Upper lobe of right lung (tissue), 1 donor: ENCODE results near the gene APPBP2. TPM values are rescaled to one million over a fixed set of nuclear protein-coding genes. Genes with fewer than 3 reads are reported as not detected.

Source experiments
- ATAC-seq: fragments of 200-7000 bp; cut with Tn5 transposase; one replicate; pipeline ENCODE4 v1.9.1; 2020; ENCODE audit warnings: mild to moderate bottlenecking, moderate library complexity
- DNase-seq: peaks from one replicate; pipeline ENCODE4 v3.0.0-alpha.2; 2020
- H3K27ac ChIP-seq: fragments of 200-600 bp; one replicate; pipeline ENCODE4 v1.8.0; 2022
- H3K27me3 ChIP-seq: fragments of 200-600 bp; one replicate; pipeline ENCODE4 v1.8.0; 2022; ENCODE audit warnings: mild to moderate bottlenecking
- H3K36me3 ChIP-seq: fragments of 200-600 bp; one replicate; pipeline ENCODE4 v1.8.0; 2022
- H3K4me1 ChIP-seq: fragments of 200-600 bp; one replicate; pipeline ENCODE4 v1.8.0; 2022
- H3K4me3 ChIP-seq: fragments of 200-600 bp; one replicate; pipeline ENCODE4 v1.8.0; 2022; ENCODE audit warnings: mild to moderate bottlenecking
- H3K9me3 ChIP-seq: fragments of 200-600 bp; one replicate; pipeline ENCODE4 v1.8.0; 2022
- CTCF ChIP-seq: fragments of 200-600 bp; IDR thresholded peaks from one replicate; pipeline ENCODE4 v1.8.0; 2022; ENCODE audit warnings: antibody characterized with exemption
- intact Hi-C: fragments of 100-400 bp; cut with DNase I; formaldehyde crosslinking; loops from one replicate; pipeline ENCODE4 v1.11.0; 2022
- total RNA-seq: library from RNA; stranded (reverse); fragmentation: NEBNext Ultra II Directional; extraction: Animal tissue kit (Norgen Biotek cat#: 25700); gene quantifications from one replicate; pipeline ENCODE4 v1.2.1, GENCODE V29; 2021
- donor health status: DM: no; HTN: yes; CAD: no; lungs with severe emphysema.

APPBP2 gene
- total RNA-seq, 1 donor from 2014 or later = 43.6 TPM

DNA sequence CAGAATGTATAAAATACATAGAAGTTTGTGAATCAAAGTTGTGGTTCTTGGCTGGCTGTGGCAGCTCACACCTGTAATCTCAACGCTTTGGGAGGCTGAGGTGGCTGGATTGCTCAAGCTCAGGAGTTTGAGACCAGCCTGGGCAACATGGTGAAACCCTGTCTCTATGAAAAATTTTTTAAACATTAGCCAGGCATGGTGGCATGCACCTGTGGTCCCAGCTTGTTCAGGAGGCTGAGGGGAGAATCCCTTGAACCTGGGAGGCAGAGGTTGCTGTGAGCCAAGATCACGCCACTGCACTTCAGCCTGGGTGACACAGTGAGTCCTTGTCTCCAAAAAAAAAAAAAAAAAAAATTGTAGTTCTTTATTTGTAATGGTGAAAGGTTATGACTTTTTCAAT is 13.8 kb upstream of the APPBP2 start:
- H3K36me3 ChIP-seq = no peaks in the 10 kb centered on the region
- DNase-seq (no peak), ATAC-seq (no peak)
- no peak overlapping the region for H3K4me3 ChIP-seq
- intact Hi-C loops = no loop called here
- no peaks in the 10 kb centered on the region for H3K27me3 ChIP-seq
- H3K4me1 ChIP-seq = no peaks in the 10 kb centered on the region
- no peak for TF ChIP-seq CTCF
- no peak overlapping the region for H3K27ac ChIP-seq
- H3K9me3 ChIP-seq = no peaks in the 10 kb centered on the region

DNA sequence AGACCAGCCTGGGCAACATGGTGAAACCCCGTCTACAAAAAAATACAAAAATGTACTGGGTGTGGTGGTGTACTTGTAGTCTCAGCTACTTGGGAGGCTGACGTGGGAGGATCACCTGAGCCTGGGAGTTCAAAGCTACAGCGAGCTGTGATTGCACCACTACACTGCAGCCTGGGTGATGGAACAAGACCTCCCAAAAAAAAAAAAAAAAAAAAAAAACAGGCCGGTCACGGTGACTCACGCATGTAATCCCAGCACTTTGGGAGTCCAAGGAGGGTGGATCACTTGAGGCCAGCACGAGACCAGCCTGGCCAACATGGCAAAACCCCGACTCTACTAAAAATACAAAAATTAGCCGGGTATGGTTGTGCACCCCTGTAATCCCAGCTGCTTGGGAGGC is 12.7 kb upstream of the APPBP2 start:
- Histone ChIP-seq H3K27me3 (no peaks in the 10 kb centered on the region), H3K4me3 (no peak overlapping the region), H3K9me3 (no peaks in the 10 kb centered on the region), H3K4me1 (no peaks in the 10 kb centered on the region), H3K27ac (no peak overlapping the region), H3K36me3 (no peaks in the 10 kb centered on the region)
- ATAC-seq (no peak), DNase-seq (no peak)
- intact Hi-C loops = no loop called here
- no peak for TF ChIP-seq CTCF

- Histone ChIP-seq H3K4me3 (no peak overlapping the region), H3K27me3 (no peaks in the 10 kb centered on the region), H3K27ac (no peak overlapping the region), H3K36me3 (no peaks in the 10 kb centered on the region), H3K4me1 (no peaks in the 10 kb centered on the region), H3K9me3 (no peaks in the 10 kb centered on the region)
- ATAC-seq = no peak
- no peak for DNase-seq
- no peak for TF ChIP-seq CTCF
- intact Hi-C loops = no loop called here
These were observed 9.6 kb upstream of the APPBP2 start for GRCh38 chr17:60535382-60536279.

GRCh38 chr17:60534613-60535157 is 8.6 kb upstream of the APPBP2 start:
- Histone ChIP-seq H3K36me3 (no peaks in the 10 kb centered on the region), H3K9me3 (no peaks in the 10 kb centered on the region), H3K4me1 (no peaks in the 10 kb centered on the region), H3K4me3 (no peak overlapping the region), H3K27ac (no peak overlapping the region), H3K27me3 (no peaks in the 10 kb centered on the region)
- no peak for TF ChIP-seq CTCF
- ATAC-seq = no peak
- DNase-seq = no peak
- intact Hi-C loops = no loop called here

DNA sequence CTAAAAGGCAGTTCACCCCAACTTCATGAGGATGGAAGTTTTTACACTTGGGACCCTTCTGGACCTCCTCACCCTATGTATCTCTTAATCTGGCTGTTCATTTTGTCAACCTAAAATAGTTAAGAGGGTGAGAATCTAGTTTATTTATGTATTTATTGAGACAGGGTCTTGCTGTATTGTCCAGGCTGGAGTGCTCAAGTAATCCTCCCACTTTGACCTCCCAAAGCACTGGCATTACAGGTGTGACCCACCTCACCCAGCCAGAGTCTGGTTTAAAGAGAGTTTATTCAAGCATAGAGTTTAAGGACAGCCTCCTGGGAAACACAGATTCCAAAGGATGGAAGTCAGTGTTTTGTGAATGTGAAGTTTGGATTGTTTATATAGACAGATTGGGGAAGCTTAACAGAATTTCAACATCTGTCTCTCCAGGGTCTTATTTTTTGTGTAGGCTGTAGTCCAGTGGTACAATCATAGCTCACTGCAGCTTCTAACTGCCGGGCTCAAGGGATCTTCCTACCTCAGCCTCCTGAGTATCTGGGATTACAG is 8.0 kb upstream of the APPBP2 start:
- Histone ChIP-seq H3K27me3 (no peaks in the 10 kb centered on the region), H3K4me3 (no peak overlapping the region), H3K27ac (no peak overlapping the region), H3K4me1 (no peaks in the 10 kb centered on the region), H3K9me3 (no peaks in the 10 kb centered on the region), H3K36me3 (no peaks in the 10 kb centered on the region)
- DNase-seq (no peak), ATAC-seq (no peak)
- TF ChIP-seq CTCF = no peak
- intact Hi-C loops = no loop called here
